ENCODE measurements around the gene SMPD1. TPM values are rescaled to one million over a fixed set of nuclear protein-coding genes. Genes with fewer than 3 reads are reported as not detected.

The SMPD1 gene
- total RNA-seq, 1 experiment from 2014 or later, result 4.5 TPM

GRCh38 chr11:6420677-6421076, 30.4 kb downstream of the SMPD1 start:
- no peak for TF ChIP-seq CTCF (conservative IDR thresholded peaks at IDR 0.05)
- no peaks in the 10 kb centered on the region for H3K79me2 ChIP-seq (ENCODE audit: insufficient read depth, low read length)
- no peak overlapping the region for H2BK120ac ChIP-seq (ENCODE audit: low read depth, low read length, poor library complexity, severe bottlenecking)
- no peaks in the 10 kb centered on the region for H4K20me1 ChIP-seq (ENCODE audit: control insufficient read depth, insufficient read depth, insufficient read length)
- Mint-ChIP-seq H3K36me3 (ENCODE audit: insufficient read depth in 1 of 3, low read depth in 3 of 3) (no peaks in the 10 kb centered on the region), H3K27ac (no peak overlapping the region), H3K4me3 (no peak overlapping the region), H3K27me3 (ENCODE audit: low read depth) (peaks cover 43% of the 10 kb centered on the region), H3K4me1 (peaks cover 3 to 4% of the 10 kb centered on the region in 2 experiments), H3K9me3 (no peaks in the 10 kb centered on the region)
- no peak overlapping the region for H4K5ac ChIP-seq (ENCODE audit: insufficient read length, low read depth, low read length)
- H2BK20ac ChIP-seq (ENCODE audit: low read depth, low read length, poor library complexity, severe bottlenecking), result no peak overlapping the region
- H3K4me2 ChIP-seq (ENCODE audit: insufficient read depth, insufficient read length, low read length), result no peak overlapping the region
- H4K8ac ChIP-seq (replicated peaks; ENCODE audit: insufficient read length, low read depth, low read length), result no peak overlapping the region
- no peak overlapping the region for H4K91ac ChIP-seq (ENCODE audit: insufficient read length, low read depth, low read length)
- no peak overlapping the region for H2BK12ac ChIP-seq (ENCODE audit: insufficient read length, low read depth, low read length)
- no peak overlapping the region for H2BK15ac ChIP-seq (ENCODE audit: low read depth, low read length)
- H2AFZ ChIP-seq (ENCODE audit: low read length), result no peak overlapping the region
- H2BK5ac ChIP-seq (ENCODE audit: insufficient read length, low read length), result no peak overlapping the region
- no peak overlapping the region for H3K18ac ChIP-seq (ENCODE audit: insufficient read length, low read depth, low read length)
- H3K27ac ChIP-seq (ENCODE audit: insufficient read length, low read depth, low read length), result no peak overlapping the region
- H3K4me1 ChIP-seq (ENCODE audit: insufficient read depth, low read length), result 0 out of 2 replicates have a peak, but pooled peaks cover 3% of the 10 kb centered on the region
- no CpG with 5 or more reads among the region's 3 CpGs for WGBS (ENCODE audit: extremely low coverage, insufficient read length, low lambda C conversion rate)
- H3K79me1 ChIP-seq (ENCODE audit: insufficient read depth, low read depth, low read length, poor library complexity, severe bottlenecking), result no peaks in the 10 kb centered on the region
- H3K23ac ChIP-seq (ENCODE audit: insufficient read length, low read depth, low read length), result no peak overlapping the region
- no peak overlapping the region for H3K56ac ChIP-seq (ENCODE audit: insufficient read length, low read depth, low read length)
- no peak overlapping the region for H3K9ac ChIP-seq (ENCODE audit: extremely low read depth, insufficient read length, low read length)
- no peak overlapping the region for H3K4ac ChIP-seq (ENCODE audit: low read depth, low read length)
- H3K27me3 ChIP-seq (ENCODE audit: insufficient read depth, low read length), result peaks cover 5% of the 10 kb centered on the region; the same call in 1 of the 2 replicates
- H3K14ac ChIP-seq (ENCODE audit: insufficient read depth, low read length), result no peak overlapping the region
- peaks cover 6% of the 10 kb centered on the region for H3K23me2 ChIP-seq (ENCODE audit: insufficient read length, low read depth, low read length, poor library complexity, severe bottlenecking)
- H3K9me3 ChIP-seq (ENCODE audit: control insufficient read depth, low read depth, low read length), result no peaks in the 10 kb centered on the region
- H3T11ph ChIP-seq (ENCODE audit: low read length), result no peak overlapping the region
- no peak overlapping the region for H2AK5ac ChIP-seq (ENCODE audit: insufficient read length, low read length)
- DNase-seq, result no peak

All from H9 (cell line).